Fibroblast of lung (primary cell): ENCODE measurements around the gene CD47.

Source experiments
- CTCF ChIP-seq, 2 donors: IDR thresholded peaks in 1 of 2; conservative IDR thresholded peaks in 1 of 2; 1 replicate in 1 of 2; 2 replicates in 1 of 2; pipeline ENCODE4 v1.5.1; 2011 to 2012; ENCODE audit warnings: low read length in 2 of 2, control low read depth in 1 of 2, inconsistent platforms in 1 of 2, low read depth in 1 of 2, mild to moderate bottlenecking in 1 of 2
- EZH2 ChIP-seq: IDR thresholded peaks from 2 replicates; pipeline ENCODE4 v1.5.1; 2012; ENCODE audit warnings: low read length, control low read depth, mild to moderate bottlenecking; ENCODE audit errors: missing control alignments

- TF ChIP-seq CTCF (conservative IDR thresholded peaks at IDR 0.05 in 1 of 2, IDR thresholded peaks at IDR 0.05 in 1 of 2; ENCODE audit: low read depth in 1 of 2, low read length in 2 of 2) (no peak), EZH2 (no peak)
These were observed 27.4 kb upstream of the CD47 start for GRCh38 chr3:108118038-108118768.
